Muscle of back (tissue), 13 donors: ENCODE measurements around the gene ZNF322. TPM values are rescaled to one million over a fixed set of nuclear protein-coding genes. Genes with fewer than 3 reads are reported as not detected.
"Not testable (repeated sequence)": the region's sequence is repeated elsewhere in the genome, so short reads cannot be mapped to it uniquely, and the experiment has no call there.

Experiments
- DNase-seq, 3 donors: peaks; one replicate each; pipeline versions ENCODE4 v3.0.0 to v3.0.0-alpha.2; 2013
- long read RNA-seq, 9 donors: transcript quantifications; one replicate each; lab custom pipeline, GENCODE V29; 2026
- polyA plus RNA-seq, 10 donors: library from polyadenylated mRNA; unstranded; fragments of 120-200 nt; gene quantifications; one replicate each; pipeline ENCODE4 v1.2.1, GENCODE V29; 2013; ENCODE audit not compliant: insufficient read length in 10 of 10

ZNF322 gene
- 10 to 100 TPM; 16.3 to 23.4 (median 19.2) TPM for polyA plus RNA-seq
- long read RNA-seq, donor 1, full-length matches to known transcripts, result 3 of 3 reads
- long read RNA-seq, donor 1, partial matches to known transcripts, result 0 of 3 reads
- long read RNA-seq, donor 1, other reads (novel, unspliced or antisense), result 0 of 3 reads
- long read RNA-seq, donor 2, full-length matches to known transcripts, result 2 of 2 reads
- long read RNA-seq, donor 2, partial matches to known transcripts, result 0 of 2 reads
- long read RNA-seq, donor 2, other reads (novel, unspliced or antisense), result 0 of 2 reads
- long read RNA-seq, donor 3, result 0 reads
- long read RNA-seq, donor 4, full-length matches to known transcripts, result 4 of 4 reads
- long read RNA-seq, donor 4, partial matches to known transcripts, result 0 of 4 reads
- long read RNA-seq, donor 4, other reads (novel, unspliced or antisense), result 0 of 4 reads
- long read RNA-seq, donor 5, full-length matches to known transcripts, result 24 of 24 reads
- long read RNA-seq, donor 5, partial matches to known transcripts, result 0 of 24 reads
- long read RNA-seq, donor 5, other reads (novel, unspliced or antisense), result 0 of 24 reads
- long read RNA-seq, donor 6, full-length matches to known transcripts, result 8 of 8 reads
- long read RNA-seq, donor 6, partial matches to known transcripts, result 0 of 8 reads
- long read RNA-seq, donor 6, other reads (novel, unspliced or antisense), result 0 of 8 reads
- long read RNA-seq, donor 7, full-length matches to known transcripts, result 4 of 4 reads
- long read RNA-seq, donor 7, partial matches to known transcripts, result 0 of 4 reads
- long read RNA-seq, donor 7, other reads (novel, unspliced or antisense), result 0 of 4 reads
- long read RNA-seq, donor 8, full-length matches to known transcripts, result 7 of 7 reads
- long read RNA-seq, donor 8, partial matches to known transcripts, result 0 of 7 reads
- long read RNA-seq, donor 8, other reads (novel, unspliced or antisense), result 0 of 7 reads
- long read RNA-seq, donor 9, full-length matches to known transcripts, result 2 of 2 reads
- long read RNA-seq, donor 9, partial matches to known transcripts, result 0 of 2 reads
- long read RNA-seq, donor 9, other reads (novel, unspliced or antisense), result 0 of 2 reads

- peak; percentile 95 to 98 (median 95) for DNase-seq
Measured at GRCh38 chr6:26659042-26659999, at the start of gene ZNF322. Gene ZNF322, minus strand, starts transcription at chr6:26659746. Its CDS starts 21,193 bp downstream, at chr6:26638553.

- DNase-seq, result not testable (repeated sequence)
Measured at GRCh38 chr6:26705780-26706179, 46.2 kb upstream of the ZNF322 start.

GRCh38 chr6:26705352-26705751 lies 45.8 kb upstream of the ZNF322 start:
- not testable (repeated sequence) for DNase-seq

GRCh38 chr6:26701023-26701747 lies 41.6 kb upstream of the ZNF322 start:
- DNase-seq, result not testable (repeated sequence)

- not testable (repeated sequence) for DNase-seq
Measured at GRCh38 chr6:26697496-26697895, 38.0 kb upstream of the ZNF322 start.

- not testable (repeated sequence) for DNase-seq
Measured at GRCh38 chr6:26689324-26689947, 29.9 kb upstream of the ZNF322 start.

GRCh38 chr6:26682435-26683042 lies 23.0 kb upstream of the ZNF322 start:
- DNase-seq, result not testable (repeated sequence)

GRCh38 chr6:26673287-26673686 lies 13.7 kb upstream of the ZNF322 start:
- DNase-seq, result not testable (repeated sequence)

GRCh38 chr6:26670558-26670957 lies 11.0 kb upstream of the ZNF322 start:
- not testable (repeated sequence) for DNase-seq

- not testable (repeated sequence) for DNase-seq
Measured at GRCh38 chr6:26670003-26670402, 10.5 kb upstream of the ZNF322 start.

GRCh38 chr6:26660000-26660361 lies 435 bp upstream of the ZNF322 start:
- no peak for DNase-seq

- DNase-seq, result no peak
Measured at GRCh38 chr6:26657256-26657655, 2.3 kb downstream of the ZNF322 start.

- no peak for DNase-seq
Measured at GRCh38 chr6:26653007-26653406, 6.5 kb downstream of the ZNF322 start.

- DNase-seq, result no peak
Measured at GRCh38 chr6:26651133-26651781, 8.3 kb downstream of the ZNF322 start.

- no peak for DNase-seq
Measured at GRCh38 chr6:26646074-26646473, 13.5 kb downstream of the ZNF322 start.

- DNase-seq, result no peak
Measured at GRCh38 chr6:26640806-26641205, 18.7 kb downstream of the ZNF322 start.

GRCh38 chr6:26629359-26629758 lies 30.2 kb downstream of the ZNF322 start:
- no peak for DNase-seq

GRCh38 chr6:26627843-26628242 lies 31.7 kb downstream of the ZNF322 start:
- no peak for DNase-seq

GRCh38 chr6:26624557-26624956 lies 35.0 kb downstream of the ZNF322 start:
- DNase-seq, result no peak
